HepG2 (cell line): ENCODE results near the gene TUBB4B. TPM values are rescaled to one million over a fixed set of nuclear protein-coding genes. Genes with fewer than 3 reads are reported as not detected.

Experiments used
- BATF2 ChIP-seq: sonication (generic); formaldehyde crosslinking; IDR thresholded peaks from 2 replicates; pipeline ENCODE4 v1.8.0; 2022; ENCODE audit warnings: mild to moderate bottlenecking, missing genetic modification reagents, moderate library complexity
- CBX1 ChIP-seq: IDR thresholded peaks from one replicate; pipeline ENCODE4 v1.6.1; 2016; ENCODE audit warnings: antibody characterized with exemption, low read depth
- CEBPB ChIP-seq: IDR thresholded peaks from 2 replicates; pipeline ENCODE4 v1.6.1; 2011; ENCODE audit warnings: low read depth, low read length, improper control_type of control experiment, borderline replicate concordance
- DDIT3 ChIP-seq: sonication (generic); formaldehyde crosslinking; IDR thresholded peaks from 2 replicates; pipeline ENCODE4 v1.4.0; 2020; ENCODE audit warnings: mild to moderate bottlenecking, missing genetic modification reagents
- GATAD2A ChIP-seq: IDR thresholded peaks from 2 replicates; pipeline ENCODE4 v1.6.1; 2016
- HHEX ChIP-seq: IDR thresholded peaks from 2 replicates; pipeline ENCODE4 v1.6.1; 2016; ENCODE audit warnings: control low read depth
- KDM6A ChIP-seq: IDR thresholded peaks from 2 replicates; pipeline ENCODE4 v1.6.1; 2016; ENCODE audit warnings: low read depth
- KMT2B ChIP-seq: IDR thresholded peaks from 2 replicates; pipeline ENCODE4 v1.6.1; 2016; ENCODE audit warnings: missing genetic modification reagents, missing compliant biosample characterization
- MIXL1 ChIP-seq: IDR thresholded peaks from 2 replicates; pipeline ENCODE4 v1.6.1; 2016
- NR2C2 ChIP-seq: sonication (generic); formaldehyde crosslinking; IDR thresholded peaks from 2 replicates; pipeline ENCODE4 v1.4.0; 2020; ENCODE audit warnings: missing genetic modification reagents, mild to moderate bottlenecking, moderate library complexity, borderline replicate concordance
- POLR2A ChIP-seq, 2 experiments: IDR thresholded peaks; 2 replicates each; pipeline ENCODE4 v1.6.1; 2011; ENCODE audit warnings: low read depth in 2 of 2, low read length in 2 of 2, mild to moderate bottlenecking in 1 of 2, moderate library complexity in 1 of 2; ENCODE audit not compliant: insufficient read depth in 1 of 2
- SIN3B ChIP-seq: fragments of 150-350 bp; IDR thresholded peaks from 2 replicates; pipeline ENCODE4 v1.6.1; 2014; ENCODE audit warnings: low read length
- SYNCRIP ChIP-seq: fragments of 200-400 bp; formaldehyde crosslinking; IDR thresholded peaks from 2 replicates; pipeline ENCODE4 v1.6.1; 2018; ENCODE audit warnings: mild to moderate bottlenecking, low read depth, low read length; ENCODE audit not compliant: insufficient read depth
- THAP9 ChIP-seq: sonication (generic); formaldehyde crosslinking; IDR thresholded peaks from 2 replicates; pipeline ENCODE4; 2020; ENCODE audit warnings: missing genetic modification reagents, mild to moderate bottlenecking, borderline replicate concordance
- ZBTB3 ChIP-seq: sonication (generic); formaldehyde crosslinking; IDR thresholded peaks from 2 replicates; pipeline ENCODE4 v1.4.0; 2020; ENCODE audit warnings: low read depth, mild to moderate bottlenecking, moderate library complexity, missing genetic modification reagents, borderline replicate concordance
- ZFP36L2 ChIP-seq: sonication (generic); formaldehyde crosslinking; IDR thresholded peaks from 2 replicates; pipeline ENCODE4 v1.4.0; 2020; ENCODE audit warnings: missing genetic modification reagents
- ZNF224 ChIP-seq: sonication (generic); formaldehyde crosslinking; IDR thresholded peaks from 2 replicates; pipeline ENCODE4 v1.5.0; 2020; ENCODE audit warnings: mild to moderate bottlenecking, missing genetic modification reagents
- ZNF230 ChIP-seq: sonication (generic); formaldehyde crosslinking; IDR thresholded peaks from 2 replicates; pipeline ENCODE4 v1.4.0; 2020; ENCODE audit warnings: mild to moderate bottlenecking, missing genetic modification reagents
- ZNF329 ChIP-seq: sonication (generic); formaldehyde crosslinking; IDR thresholded peaks from 2 replicates; pipeline ENCODE4 v1.9.0; 2021; ENCODE audit warnings: low read depth, mild to moderate bottlenecking, missing genetic modification reagents
- ZNF563 ChIP-seq: sonication (generic); formaldehyde crosslinking; IDR thresholded peaks from 2 replicates; pipeline ENCODE4 v1.8.0; 2022; ENCODE audit warnings: mild to moderate bottlenecking, moderate library complexity, missing genetic modification reagents
- ZNF589 ChIP-seq: sonication (generic); formaldehyde crosslinking; conservative IDR thresholded peaks from 2 replicates; pipeline ENCODE4 v1.8.0; 2022; ENCODE audit warnings: mild to moderate bottlenecking, moderate library complexity, missing genetic modification reagents
- ZNF839 ChIP-seq: sonication (generic); formaldehyde crosslinking; IDR thresholded peaks from 2 replicates; pipeline ENCODE4 v1.4.0; 2020; ENCODE audit warnings: missing genetic modification reagents, mild to moderate bottlenecking, borderline replicate concordance
- ZSCAN30 ChIP-seq: sonication (generic); formaldehyde crosslinking; IDR thresholded peaks from 2 replicates; pipeline ENCODE4 v1.5.0; 2020; ENCODE audit warnings: mild to moderate bottlenecking, missing genetic modification reagents
- polyA plus RNA-seq, 8 experiments: library from polyadenylated mRNA; depleted of rRNA in 3 of 8; stranded (reverse) in 7 of 8; unstranded in 1 of 8; fragments of >200 nt; fragmentation: Illumina TruSeq in 4 of 8; extraction: Trizol in 4 of 8; gene quantifications; 2 replicates each; pipeline versions ENCODE4 v1.2.1 to v1.2.3, GENCODE V29; 2011 to 2016; ENCODE audit warnings: low read depth in 4 of 8, missing spikeins in 1 of 8, mixed read lengths in 1 of 8; ENCODE audit not compliant: insufficient read depth in 1 of 8
- total RNA-seq, 5 experiments: library from RNA; depleted of rRNA; stranded (reverse); fragments of >200 nt; fragmentation: Illumina TruSeq; extraction: Trizol; gene quantifications; 2 replicates each; pipeline ENCODE4 v1.2.3, GENCODE V29; 2016; ENCODE audit warnings: low read depth in 1 of 5
- TF ChIP-seq, protein P1 (sequence below): sonication (generic); formaldehyde crosslinking; IDR thresholded peaks from 2 replicates; pipeline ENCODE4 v1.5.0; 2020; ENCODE audit warnings: mild to moderate bottlenecking, low read depth, missing genetic modification reagents, borderline replicate concordance
- TF ChIP-seq, protein P2 (sequence below): sonication (generic); formaldehyde crosslinking; IDR thresholded peaks from 2 replicates; pipeline ENCODE4 v1.5.0; 2020; ENCODE audit warnings: mild to moderate bottlenecking, missing genetic modification reagents

TUBB4B gene
- total and polyA plus RNA-seq, 2 of the 13 experiments (the other 11 are each of a cell fraction or from before 2014, with no cell fraction given): 182 to 412 TPM

- TF ChIP-seq SIN3B (peak; percentile 96), MIXL1 (CRISPR knock-in tag) (no peak), CEBPB (no peak), HHEX (no peak), ZNF224 (CRISPR knock-in tag) (no peak), POLR2A (IDR thresholded peaks at IDR 0.05; ENCODE audit: insufficient read depth in 1 of 2, low read depth in 2 of 2, low read length in 2 of 2) (peak in 1 of 2 experiments; percentile 72; a peak in 2 of 4 replicates), THAP9 (CRISPR knock-in tag) (peak; percentile 81; the same call in 1 of the 2 replicates), NR2C2 (CRISPR knock-in tag) (peak; percentile 73), KMT2B (CRISPR knock-in tag) (peak; percentile 95), ZNF589 (CRISPR knock-in tag) (0 out of 2 replicates have a peak, but pooled peaks have one; percentile 68), ZBTB3 (CRISPR knock-in tag) (no peak), KDM6A (CRISPR knock-in tag) (no peak), ZSCAN30 (CRISPR knock-in tag) (no peak), GATAD2A (CRISPR knock-in tag) (no peak), ZFP36L2 (CRISPR knock-in tag) (no peak), ZNF563 (CRISPR knock-in tag) (peak; percentile 63), SYNCRIP (no peak), ZNF230 (CRISPR knock-in tag) (no peak), BATF2 (0 out of 2 replicates have a peak, but pooled peaks have one; percentile 41), DDIT3 (CRISPR knock-in tag) (no peak), ZNF329 (no peak), ZNF839 (no peak), CBX1 (no peak)
- TF ChIP-seq, protein P1, sequence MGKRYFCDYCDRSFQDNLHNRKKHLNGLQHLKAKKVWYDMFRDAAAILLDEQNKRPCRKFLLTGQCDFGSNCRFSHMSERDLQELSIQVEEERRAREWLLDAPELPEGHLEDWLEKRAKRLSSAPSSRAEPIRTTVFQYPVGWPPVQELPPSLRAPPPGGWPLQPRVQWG (CRISPR knock-in tag): no peak
- TF ChIP-seq, protein P2, sequence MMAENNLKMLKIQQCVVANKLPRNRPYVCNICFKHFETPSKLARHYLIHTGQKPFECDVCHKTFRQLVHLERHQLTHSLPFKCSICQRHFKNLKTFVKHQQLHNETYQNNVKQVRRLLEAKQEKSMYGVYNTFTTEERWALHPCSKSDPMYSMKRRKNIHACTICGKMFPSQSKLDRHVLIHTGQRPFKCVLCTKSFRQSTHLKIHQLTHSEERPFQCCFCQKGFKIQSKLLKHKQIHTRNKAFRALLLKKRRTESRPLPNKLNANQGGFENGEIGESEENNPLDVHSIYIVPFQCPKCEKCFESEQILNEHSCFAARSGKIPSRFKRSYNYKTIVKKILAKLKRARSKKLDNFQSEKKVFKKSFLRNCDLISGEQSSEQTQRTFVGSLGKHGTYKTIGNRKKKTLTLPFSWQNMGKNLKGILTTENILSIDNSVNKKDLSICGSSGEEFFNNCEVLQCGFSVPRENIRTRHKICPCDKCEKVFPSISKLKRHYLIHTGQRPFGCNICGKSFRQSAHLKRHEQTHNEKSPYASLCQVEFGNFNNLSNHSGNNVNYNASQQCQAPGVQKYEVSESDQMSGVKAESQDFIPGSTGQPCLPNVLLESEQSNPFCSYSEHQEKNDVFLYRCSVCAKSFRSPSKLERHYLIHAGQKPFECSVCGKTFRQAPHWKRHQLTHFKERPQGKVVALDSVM (CRISPR knock-in tag): no peak
Observed at GRCh38 chr9:137205126-137206069, 35.7 kb upstream of the TUBB4B start, which contains the start of the genes NDOR1 and TMEM203 (continued).
